WTC11 (cell line): Measurements from ENCODE around the gene FNDC3B. TPM values are rescaled to one million over a fixed set of nuclear protein-coding genes. Genes with fewer than 3 reads are reported as not detected.

Experiments
- ATAC-seq: fragments of 200-7000 bp; cut with Tn5 transposase; 2 replicates; pipeline ENCODE4 v1.10.0; 2021; ENCODE audit warnings: mild to moderate bottlenecking, moderate library complexity
- CTCF ChIA-PET: fragments of 300-600 bp; sonication (Branson Sonifier 250); formaldehyde crosslinking; loops from one replicate; lab custom pipeline; 2021; ENCODE audit warnings: antibody characterized with exemption; lab: Charles Lee
- POLR2A ChIA-PET: fragments of 350-600 bp; sonication (Branson Sonifier 250); formaldehyde crosslinking; loops from one replicate; lab custom pipeline; 2021; ENCODE audit warnings: antibody characterized with exemption; lab: Charles Lee
- DNase-seq: peaks from one replicate; pipeline ENCODE4 v3.0.0; 2021; ENCODE audit warnings: low spot score
- H3K27ac Mint-ChIP-seq: 2 replicates; pipeline ENCODE4 v1.8.0; 2021; ENCODE audit warnings: mixed read lengths
- H3K27me3 Mint-ChIP-seq: 2 replicates; pipeline ENCODE4 v1.8.0; 2021; ENCODE audit warnings: low read depth, mild to moderate bottlenecking, moderate library complexity, mixed read lengths
- H3K36me3 Mint-ChIP-seq: 2 replicates; pipeline ENCODE4 v1.8.0; 2021; ENCODE audit warnings: mixed read lengths
- H3K4me1 Mint-ChIP-seq: 2 replicates; pipeline ENCODE4 v1.8.0; 2022; ENCODE audit warnings: mixed read lengths
- H3K4me3 Mint-ChIP-seq: 2 replicates; pipeline ENCODE4 v1.8.0; 2021; ENCODE audit warnings: mild to moderate bottlenecking, moderate library complexity, mixed read lengths
- H3K9me3 Mint-ChIP-seq: 2 replicates; pipeline ENCODE4 v1.8.0; 2021; ENCODE audit warnings: mixed read lengths
- CTCF ChIP-seq: fragments of 200-600 bp; IDR thresholded peaks from 2 replicates; pipeline ENCODE4 v1.8.0; 2022; ENCODE audit warnings: antibody characterized with exemption
- GTF2I ChIP-seq: fragments of 250-450 bp; sonication (Bioruptor Pico); conservative IDR thresholded peaks from 2 replicates; pipeline ENCODE4 v1.4.0; 2021; ENCODE audit warnings: mild to moderate bottlenecking
- HMGA2 ChIP-seq: fragments of 250-450 bp; sonication (Bioruptor Pico); IDR thresholded peaks from 2 replicates; pipeline ENCODE4 v1.4.0; 2021; ENCODE audit warnings: mild to moderate bottlenecking, moderate library complexity
- HMGXB4 ChIP-seq: sonication (generic); formaldehyde crosslinking; IDR thresholded peaks from 2 replicates; pipeline ENCODE4 v1.8.1; 2023; ENCODE audit warnings: mild to moderate bottlenecking, moderate library complexity, missing genetic modification reagents
- IRF2 ChIP-seq: sonication (generic); formaldehyde crosslinking; IDR thresholded peaks from 2 replicates; pipeline ENCODE4 v1.8.0; 2022; ENCODE audit warnings: low read depth, missing genetic modification reagents, borderline replicate concordance
- JAZF1 ChIP-seq: fragments of 250-450 bp; sonication (Bioruptor Pico); IDR thresholded peaks from 2 replicates; pipeline ENCODE4 v1.9.0; 2021; ENCODE audit warnings: moderate library complexity, mild to moderate bottlenecking, inconsistent platforms
- JUN ChIP-seq: sonication (generic); formaldehyde crosslinking; IDR thresholded peaks from 2 replicates; pipeline ENCODE4 v1.8.0; 2023; ENCODE audit warnings: mild to moderate bottlenecking, missing genetic modification reagents
- KAT7 ChIP-seq: sonication (generic); formaldehyde crosslinking; IDR thresholded peaks from 2 replicates; pipeline ENCODE4 v1.8.1; 2023; ENCODE audit warnings: missing genetic modification reagents, mild to moderate bottlenecking, borderline replicate concordance
- MAX ChIP-seq: sonication (generic); formaldehyde crosslinking; IDR thresholded peaks from 2 replicates; pipeline ENCODE4 v1.8.0; 2022; ENCODE audit warnings: mild to moderate bottlenecking, missing genetic modification reagents
- NFE2L1 ChIP-seq: sonication (generic); formaldehyde crosslinking; IDR thresholded peaks from 2 replicates; pipeline ENCODE4 v1.8.1; 2023; ENCODE audit warnings: missing genetic modification reagents
- NR2C2 ChIP-seq: sonication (generic); formaldehyde crosslinking; IDR thresholded peaks from 2 replicates; pipeline ENCODE4 v1.8.0; 2022; ENCODE audit warnings: mild to moderate bottlenecking, missing genetic modification reagents
- RORB ChIP-seq: fragments of 250-450 bp; sonication (Bioruptor Pico); IDR thresholded peaks from 2 replicates; pipeline ENCODE4 v1.9.0; 2021; ENCODE audit warnings: mild to moderate bottlenecking
- TEAD1 ChIP-seq: sonication (generic); formaldehyde crosslinking; IDR thresholded peaks from 2 replicates; pipeline ENCODE4 v1.8.0; 2022; ENCODE audit warnings: mild to moderate bottlenecking, missing genetic modification reagents
- USF1 ChIP-seq: sonication (generic); formaldehyde crosslinking; IDR thresholded peaks from 2 replicates; pipeline ENCODE4 v1.8.0; 2022; ENCODE audit warnings: mild to moderate bottlenecking, missing genetic modification reagents
- ZMAT4 ChIP-seq: fragments of 250-450 bp; sonication (Bioruptor Pico); IDR thresholded peaks from 2 replicates; pipeline ENCODE4 v1.9.0; 2021; ENCODE audit warnings: mild to moderate bottlenecking
- ZNF219 ChIP-seq: sonication (generic); formaldehyde crosslinking; IDR thresholded peaks from 2 replicates; pipeline ENCODE4 v1.8.0; 2023; ENCODE audit warnings: missing genetic modification reagents, mild to moderate bottlenecking, borderline replicate concordance
- ZNF512 ChIP-seq: sonication (generic); formaldehyde crosslinking; IDR thresholded peaks from 2 replicates; pipeline ENCODE4 v1.8.1; 2022; ENCODE audit warnings: missing genetic modification reagents, borderline replicate concordance
- ZNF532 ChIP-seq: fragments of 250-450 bp; sonication (Bioruptor Pico); IDR thresholded peaks from 2 replicates; pipeline ENCODE4 v1.9.0; 2021; ENCODE audit warnings: mild to moderate bottlenecking, borderline replicate concordance
- total RNA-seq: library from RNA; stranded (reverse); gene quantifications from 3 replicates; pipeline ENCODE4 v1.2.3, GENCODE V29; 2021

The FNDC3B gene
- total RNA-seq, 1 experiment from 2014 or later = 42.8 TPM

GRCh38 chr3:172294223-172294806 lies 254.9 kb downstream of the FNDC3B start:
- no peak overlapping the region for H3K4me3 Mint-ChIP-seq
- no peak for ATAC-seq
- no peak for DNase-seq
- H3K4me1 Mint-ChIP-seq = peaks cover 24% of the 10 kb centered on the region
- ChIA-PET CTCF (interaction anchor here (0.9 kb wide), 1 partner anchor 38 kb away, joined by 3 read pairs; no protein-coding TSS in a partner anchor), POLR2A (no interaction called here)
- no peaks in the 10 kb centered on the region for H3K9me3 Mint-ChIP-seq
- no peak for TF ChIP-seq RORB (CRISPR knock-in tag)
- no peak for TF ChIP-seq ZMAT4 (CRISPR knock-in tag)
- TF ChIP-seq JAZF1 (CRISPR knock-in tag) = no peak
- TF ChIP-seq NFE2L1 = no peak
- TF ChIP-seq KAT7 (CRISPR knock-in tag) = no peak
- no peak for TF ChIP-seq TEAD1 (CRISPR knock-in tag)
- no peak for TF ChIP-seq HMGA2 (CRISPR knock-in tag)
- no peak for TF ChIP-seq ZNF219
- no peak for TF ChIP-seq IRF2 (CRISPR knock-in tag)
- TF ChIP-seq HMGXB4 (CRISPR knock-in tag) = no peak
- no peak for TF ChIP-seq ZNF532
- no peak for TF ChIP-seq USF1
- no peak for TF ChIP-seq MAX (CRISPR knock-in tag)
- TF ChIP-seq ZNF512 (CRISPR knock-in tag) = no peak
- no peak for TF ChIP-seq JUN (CRISPR knock-in tag)
- no peak for TF ChIP-seq GTF2I
- TF ChIP-seq NR2C2 (CRISPR knock-in tag) = no peak
- no peak for TF ChIP-seq CTCF
- H3K27ac Mint-ChIP-seq = peak overlapping the region; percentile 7
- no peaks in the 10 kb centered on the region for H3K27me3 Mint-ChIP-seq
- peaks cover 44% of the 10 kb centered on the region for H3K36me3 Mint-ChIP-seq
